Thymus (tissue), 11 donors: ENCODE results near the gene ERBB4. TPM values are rescaled to one million over a fixed set of nuclear protein-coding genes. Genes with fewer than 3 reads are reported as not detected.

Experiments used
- DNase-seq, 9 donors: peaks; one replicate each; pipeline ENCODE4 v3.0.0-alpha.2; 2013; ENCODE audit warnings: low spot score in 9 of 9, low read depth in 6 of 9, missing footprints in 1 of 9
- H3K27ac ChIP-seq, 2 donors: one replicate each; pipeline ENCODE4 v1.5.1; 2013; ENCODE audit warnings: control low read depth in 1 of 2, low read depth in 1 of 2, low read length in 1 of 2, mild to moderate bottlenecking in 1 of 2, moderate library complexity in 1 of 2
- H3K27me3 ChIP-seq, 2 donors: one replicate each; pipeline ENCODE4 v1.5.1; 2013; ENCODE audit warnings: low read length in 1 of 2; ENCODE audit not compliant: control insufficient read depth in 2 of 2, insufficient read depth in 1 of 2
- H3K36me3 ChIP-seq, 2 donors: one replicate each; pipeline ENCODE4 v1.5.1; 2013; ENCODE audit warnings: low read length in 1 of 2, mild to moderate bottlenecking in 1 of 2, moderate library complexity in 1 of 2; ENCODE audit not compliant: control insufficient read depth in 2 of 2, insufficient read depth in 2 of 2
- H3K4me1 ChIP-seq, 2 donors: one replicate each; pipeline ENCODE4 v1.5.1; 2013; ENCODE audit warnings: low read length in 2 of 2; ENCODE audit not compliant: control insufficient read depth in 2 of 2, insufficient read depth in 2 of 2
- H3K4me3 ChIP-seq, 2 donors: one replicate each; pipeline ENCODE4 v1.5.1; 2013; ENCODE audit warnings: low read length in 2 of 2, control low read depth in 1 of 2, mild to moderate bottlenecking in 1 of 2
- H3K9me3 ChIP-seq, 2 donors: one replicate each; pipeline ENCODE4 v1.5.1; 2013; ENCODE audit warnings: low read length in 1 of 2, mild to moderate bottlenecking in 1 of 2; ENCODE audit not compliant: control insufficient read depth in 2 of 2, insufficient read depth in 1 of 2
- WGBS: extraction: QIAGEN DNeasy Blood & Tissue Kit; methylation state at CpG from one replicate; pipeline ENCODE4 v1.1.7; 2013; 5-methylcytosine and 5-hydroxymethylcytosine counted together
- polyA plus RNA-seq: library from polyadenylated mRNA; stranded (reverse); fragments of 200-250 nt; gene quantifications from one replicate; pipeline ENCODE4 v1.2.3, GENCODE V29; 2013
- total RNA-seq: library from RNA; stranded (reverse); fragments of 120-200 nt; gene quantifications from one replicate; pipeline ENCODE4 v1.2.4, GENCODE V29; 2013
- donor health status: healthy.

The ERBB4 gene
- total and polyA plus RNA-seq, 2 donors, result 0.16 to 0.19 TPM

DNA sequence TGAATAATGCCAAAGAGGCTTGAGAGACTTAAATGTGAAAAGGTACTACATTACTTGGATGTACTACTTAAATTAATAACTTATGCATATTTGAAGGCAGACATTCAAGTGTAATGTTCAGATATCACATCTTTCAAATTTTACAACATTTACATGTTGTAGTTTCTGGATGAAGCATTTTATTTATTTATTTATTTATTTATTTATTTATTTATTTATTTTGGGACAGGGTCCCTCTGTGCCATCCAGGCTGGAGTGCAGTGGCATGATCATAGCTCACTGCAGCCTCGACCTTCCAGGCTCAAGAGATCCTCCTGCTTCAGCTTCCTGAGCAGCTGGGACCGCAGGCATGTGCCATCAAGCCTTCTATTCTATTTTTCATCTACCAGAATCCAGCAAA, 596.4 kb downstream of the ERBB4 start:
- 88% methylated on average over 2 of the region's 2 CpGs for WGBS
- H3K27ac ChIP-seq, result no peak overlapping the region
- H3K36me3 ChIP-seq, result no peaks in the 10 kb centered on the region
- H3K9me3 ChIP-seq, result no peaks in the 10 kb centered on the region
- no peaks in the 10 kb centered on the region for H3K27me3 ChIP-seq
- H3K4me1 ChIP-seq, result no peaks in the 10 kb centered on the region
- DNase-seq, result no peak
- H3K4me3 ChIP-seq, result no peak overlapping the region

DNA sequence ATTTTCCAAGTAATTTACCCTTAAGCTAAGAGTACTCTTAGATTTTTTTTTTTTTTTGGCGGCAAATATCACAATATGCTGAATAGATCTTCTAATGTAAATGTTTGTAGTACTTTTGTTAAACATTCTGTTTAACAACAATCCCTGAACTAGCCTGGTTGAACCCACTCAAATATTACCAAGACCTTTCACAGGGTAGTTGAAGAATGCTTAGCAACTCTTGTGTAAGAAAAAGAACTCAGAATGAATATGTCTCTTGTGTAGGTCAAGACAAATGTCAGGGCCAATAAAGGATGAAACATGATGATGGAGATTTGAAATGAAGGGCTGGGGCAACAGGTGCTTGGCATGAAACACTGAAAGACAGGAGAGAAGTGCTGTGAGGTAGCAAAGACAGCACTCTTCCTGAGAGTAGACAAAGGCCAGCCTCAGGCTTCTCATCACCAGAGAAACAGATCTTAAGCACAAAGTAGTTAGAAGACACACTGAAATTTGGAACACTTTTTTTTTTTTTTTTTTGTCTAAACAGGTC, 597.3 kb downstream of the ERBB4 start:
- H3K9me3 ChIP-seq, result no peaks in the 10 kb centered on the region
- H3K4me1 ChIP-seq, result no peaks in the 10 kb centered on the region
- H3K27me3 ChIP-seq, result no peaks in the 10 kb centered on the region
- H3K36me3 ChIP-seq, result no peaks in the 10 kb centered on the region
- 91% methylated on average over 1 of the region's 1 CpG for WGBS
- no peak for DNase-seq
- H3K27ac ChIP-seq, result no peak overlapping the region
- H3K4me3 ChIP-seq, result no peak overlapping the region

- Histone ChIP-seq H3K36me3 (no peaks in the 10 kb centered on the region), H3K27me3 (no peaks in the 10 kb centered on the region), H3K4me3 (no peak overlapping the region), H3K9me3 (no peaks in the 10 kb centered on the region), H3K27ac (no peak overlapping the region), H3K4me1 (peaks cover 0 to 4% of the 10 kb centered on the region in 2 donors)
- no peak for DNase-seq
- WGBS, result 94% methylated on average over 2 of the region's 2 CpGs
Observed at GRCh38 chr2:211939177-211939576, 599.4 kb downstream of the ERBB4 start.

- Histone ChIP-seq H3K4me1 (peaks cover 0 to 9% of the 10 kb centered on the region in 2 donors), H3K27ac (no peak overlapping the region), H3K9me3 (no peaks in the 10 kb centered on the region), H3K27me3 (no peaks in the 10 kb centered on the region), H3K36me3 (no peaks in the 10 kb centered on the region), H3K4me3 (no peak overlapping the region)
- DNase-seq, result peak in 3 of 9 donors; percentile 31 to 69 (median 51)
- WGBS, result 80% methylated on average over 1 of the region's 1 CpG
Observed at GRCh38 chr2:211934811-211935210, 603.8 kb downstream of the ERBB4 start.

GRCh38 chr2:211931314-211931713, 607.3 kb downstream of the ERBB4 start:
- H3K9me3 ChIP-seq, result no peaks in the 10 kb centered on the region
- no peaks in the 10 kb centered on the region for H3K27me3 ChIP-seq
- H3K36me3 ChIP-seq, result no peaks in the 10 kb centered on the region
- H3K4me3 ChIP-seq, result no peak overlapping the region
- no peak overlapping the region for H3K27ac ChIP-seq
- peak in 1 of 9 donors; percentile 26 for DNase-seq
- peaks cover 6 to 16% of the 10 kb centered on the region in 2 donors for H3K4me1 ChIP-seq
- 53% methylated on average over 3 of the region's 3 CpGs for WGBS

DNA sequence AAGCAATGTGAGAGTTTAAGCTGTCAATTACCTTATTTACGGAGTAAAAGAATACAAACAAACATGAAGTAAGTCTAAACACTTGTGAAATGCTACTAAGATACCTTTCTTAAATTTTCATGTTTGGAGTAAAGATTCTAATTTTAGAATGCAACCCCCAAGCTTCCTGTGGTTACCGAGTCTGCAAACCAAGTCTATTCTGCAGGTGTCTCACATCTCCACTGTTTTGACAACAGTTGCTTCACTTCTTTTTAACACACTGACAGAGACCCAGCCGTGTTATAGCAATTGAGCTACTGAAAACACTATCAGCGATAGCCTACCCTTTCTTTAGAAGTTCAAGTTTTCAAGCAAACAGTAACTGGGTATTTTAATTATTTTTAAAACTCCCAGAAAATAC, 608.3 kb downstream of the ERBB4 start:
- H3K36me3 ChIP-seq, result no peaks in the 10 kb centered on the region
- peak overlapping the region in 1 of 2 donors; percentile 85 for H3K27ac ChIP-seq
- H3K4me1 ChIP-seq, result peaks cover 6 to 14% of the 10 kb centered on the region in 2 donors
- DNase-seq, result peak; percentile 56 to 92 (median 78)
- no peaks in the 10 kb centered on the region for H3K9me3 ChIP-seq
- no peaks in the 10 kb centered on the region for H3K27me3 ChIP-seq
- 6% methylated on average over 4 of the region's 4 CpGs for WGBS
- no peak overlapping the region for H3K4me3 ChIP-seq

DNA sequence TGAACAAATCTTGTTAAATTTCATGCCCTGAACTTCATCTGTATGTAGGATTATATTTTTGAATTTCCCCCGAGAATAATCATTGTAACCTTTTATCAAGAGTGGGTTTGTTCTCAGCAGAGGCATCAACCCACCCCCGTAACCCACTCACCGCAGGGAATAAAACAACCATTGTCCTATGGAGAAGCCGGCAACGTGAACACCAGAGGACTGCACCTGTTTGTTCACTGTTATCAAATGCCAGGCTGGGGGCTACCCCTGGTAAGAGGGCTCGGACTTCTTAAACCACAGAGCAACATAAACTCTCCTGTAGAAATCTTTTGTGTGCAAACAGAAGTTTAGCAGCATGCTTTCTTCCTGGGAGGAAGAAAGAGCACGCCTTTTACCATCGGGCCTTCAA, 610.4 kb downstream of the ERBB4 start:
- WGBS, result 22% methylated on average over 8 of the region's 8 CpGs
- DNase-seq, result peak in 1 of 9 donors; percentile 54

GRCh38 chr2:211923019-211923418, 615.6 kb downstream of the ERBB4 start:
- H3K36me3 ChIP-seq, result no peaks in the 10 kb centered on the region
- H3K9me3 ChIP-seq, result no peaks in the 10 kb centered on the region
- H3K4me3 ChIP-seq, result no peak overlapping the region
- WGBS, result 89% methylated on average over 4 of the region's 4 CpGs
- no peak for DNase-seq
- no peak overlapping the region for H3K27ac ChIP-seq
- no peaks in the 10 kb centered on the region for H3K27me3 ChIP-seq
- H3K4me1 ChIP-seq, result peaks cover 0 to under 1% of the 10 kb centered on the region in 2 donors

More for the DNA sequence above, 610.4 kb downstream of the ERBB4 start:
- Histone ChIP-seq H3K9me3 (no peaks in the 10 kb centered on the region), H3K36me3 (no peaks in the 10 kb centered on the region), H3K27ac (peak overlapping the region in 1 of 2 donors; percentile 64), H3K27me3 (no peaks in the 10 kb centered on the region), H3K4me1 (peaks cover 6 to 12% of the 10 kb centered on the region in 2 donors), H3K4me3 (no peak overlapping the region)

- H3K4me1 ChIP-seq, result no peaks in the 10 kb centered on the region
- no peaks in the 10 kb centered on the region for H3K27me3 ChIP-seq
- no peaks in the 10 kb centered on the region for H3K9me3 ChIP-seq
- no peak for DNase-seq
- no peak overlapping the region for H3K4me3 ChIP-seq
- no peaks in the 10 kb centered on the region for H3K36me3 ChIP-seq
- WGBS, result 98% methylated on average over 2 of the region's 2 CpGs
- H3K27ac ChIP-seq, result no peak overlapping the region
Observed at GRCh38 chr2:211903961-211904360, 634.6 kb downstream of the ERBB4 start.
